Mesodermal cell (in vitro differentiated cells): ENCODE measurements around the gene COQ9.
"Not testable (repeated sequence)": the region's sequence is repeated elsewhere in the genome, so short reads cannot be mapped to it uniquely, and the experiment has no call there.

Experiments
- H3K27ac ChIP-seq: 2 replicates; pipeline ENCODE4 v1.7.0; 2013; ENCODE audit warnings: mild to moderate bottlenecking, low read depth, low read length, moderate library complexity; ENCODE audit not compliant: severe bottlenecking
- H3K36me3 ChIP-seq: 2 replicates; pipeline ENCODE4 v1.7.1; 2013; ENCODE audit warnings: mild to moderate bottlenecking, low read length, moderate library complexity; ENCODE audit not compliant: control insufficient read depth, insufficient read depth
- H3K4me1 ChIP-seq: one replicate; pipeline ENCODE4 v1.7.1; 2013; ENCODE audit warnings: mild to moderate bottlenecking, low read length; ENCODE audit not compliant: insufficient read depth, control insufficient read depth, poor library complexity, severe bottlenecking
- H3K4me3 ChIP-seq: 2 replicates; pipeline ENCODE4 v1.7.0; 2013; ENCODE audit warnings: low read length, control low read depth, mild to moderate bottlenecking; ENCODE audit not compliant: insufficient read depth, poor library complexity, severe bottlenecking; ENCODE audit errors: extremely low read depth
- H3K9me3 ChIP-seq: 2 replicates; pipeline ENCODE4 v1.7.1; 2013; ENCODE audit warnings: mild to moderate bottlenecking, low read length, moderate library complexity; ENCODE audit not compliant: control insufficient read depth
- WGBS, 2 experiments: methylation state at CpG; one replicate each; pipeline ENCODE4 v1.1.5; 2013; ENCODE audit warnings: missing lambda C conversion rate in 2 of 2; ENCODE audit not compliant: insufficient coverage in 2 of 2; 5-methylcytosine and 5-hydroxymethylcytosine counted together

COQ9 gene

GRCh38 chr16:57485916-57486857 is 38.9 kb downstream of the COQ9 start, which contains the start of gene DOK4:
Gene DOK4, minus strand, starts transcription at chr16:57486493. Its CDS starts 6,986 bp downstream, at chr16:57479507.
- Histone ChIP-seq H3K9me3 (peaks cover 7% of the 10 kb centered on the region), H3K4me3 (peak within 1 kb of the TSS; percentile 88), H3K36me3 (peaks cover 42% of the 10 kb centered on the region), H3K27ac (peak within 1 kb of the TSS; percentile 68), H3K4me1 (peaks cover 34% of the 10 kb centered on the region)
- WGBS, 2 experiments: 2 to 3% methylated on average over 28 to 48 of the region's 73 CpGs

- Histone ChIP-seq H3K4me3 (peak overlapping the region; percentile 88), H3K27ac (peak overlapping the region; percentile 50), H3K4me1 (peaks cover 30% of the 10 kb centered on the region), H3K36me3 (peaks cover 33% of the 10 kb centered on the region), H3K9me3 (peaks cover 7% of the 10 kb centered on the region)
- 56 to 85% methylated on average over 6 of the region's 8 CpGs for WGBS, 2 experiments
Measured at GRCh38 chr16:57486858-57487834, 39.9 kb downstream of the COQ9 start.

GRCh38 chr16:57489229-57489628 is 42.0 kb downstream of the COQ9 start:
- WGBS, 2 experiments: 90 to 100% methylated on average over 2 to 3 of the region's 5 CpGs
- Histone ChIP-seq H3K9me3 (peaks cover 7% of the 10 kb centered on the region), H3K4me1 (peaks cover 21% of the 10 kb centered on the region), H3K4me3 (no peak overlapping the region), H3K36me3 (peaks cover 13% of the 10 kb centered on the region), H3K27ac (no peak overlapping the region)

- no peak overlapping the region for H3K4me3 ChIP-seq
- H3K9me3 ChIP-seq: peaks cover 7% of the 10 kb centered on the region
- H3K27ac ChIP-seq: no peak overlapping the region
- WGBS, 2 experiments: 89 to 100% methylated on average over 3 to 4 of the region's 4 CpGs
- H3K36me3 ChIP-seq: no peaks in the 10 kb centered on the region
- H3K4me1 ChIP-seq: no peaks in the 10 kb centered on the region
Measured at GRCh38 chr16:57493767-57494166, 46.5 kb downstream of the COQ9 start.

GRCh38 chr16:57497121-57497520 is 49.8 kb downstream of the COQ9 start:
- Histone ChIP-seq H3K27ac (no peak overlapping the region), H3K9me3 (no peaks in the 10 kb centered on the region), H3K4me3 (no peak overlapping the region), H3K4me1 (peaks cover 16% of the 10 kb centered on the region), H3K36me3 (no peaks in the 10 kb centered on the region)
- 89 to 91% methylated on average over 11 to 12 of the region's 13 CpGs for WGBS, 2 experiments

- Histone ChIP-seq H3K9me3 (no peaks in the 10 kb centered on the region), H3K27ac (no peak overlapping the region), H3K4me1 (peaks cover 25% of the 10 kb centered on the region), H3K4me3 (no peak overlapping the region), H3K36me3 (no peaks in the 10 kb centered on the region)
- 100% methylated on average over 1 to 2 of the region's 4 CpGs for WGBS, 2 experiments
Measured at GRCh38 chr16:57498031-57498430, 50.8 kb downstream of the COQ9 start.

GRCh38 chr16:57499941-57500340 is 52.7 kb downstream of the COQ9 start:
- peaks cover 28% of the 10 kb centered on the region for H3K4me1 ChIP-seq
- H3K9me3 ChIP-seq, H3K36me3 ChIP-seq, H3K4me3 ChIP-seq: not testable (repeated sequence)
- peak overlapping the region; percentile 84 for H3K27ac ChIP-seq
- WGBS, 2 experiments: 86 to 90% methylated on average over 8 to 11 of the region's 11 CpGs

- no peaks in the 10 kb centered on the region for H3K36me3 ChIP-seq
- peak overlapping the region; percentile 84 for H3K27ac ChIP-seq
- H3K9me3 ChIP-seq: no peaks in the 10 kb centered on the region
- H3K4me1 ChIP-seq: peaks cover 28% of the 10 kb centered on the region
- WGBS, 2 experiments: 47 to 84% methylated on average over 4 to 5 of the region's 9 CpGs
- H3K4me3 ChIP-seq: no peak overlapping the region
Measured at GRCh38 chr16:57500578-57501111, 53.4 kb downstream of the COQ9 start.

GRCh38 chr16:57501492-57501891 is 54.2 kb downstream of the COQ9 start:
- peaks cover 28% of the 10 kb centered on the region for H3K4me1 ChIP-seq
- no peaks in the 10 kb centered on the region for H3K36me3 ChIP-seq
- 84 to 87% methylated on average over 5 to 6 of the region's 7 CpGs for WGBS, 2 experiments
- no peak overlapping the region for H3K4me3 ChIP-seq
- H3K27ac ChIP-seq: peak overlapping the region; percentile 84
- H3K9me3 ChIP-seq: no peaks in the 10 kb centered on the region

- Histone ChIP-seq H3K27ac (no peak overlapping the region), H3K4me3 (no peak overlapping the region), H3K36me3 (no peaks in the 10 kb centered on the region), H3K4me1 (peaks cover 30% of the 10 kb centered on the region), H3K9me3 (no peaks in the 10 kb centered on the region)
- 90 to 94% methylated on average over 9 to 12 of the region's 12 CpGs for WGBS, 2 experiments
Measured at GRCh38 chr16:57502048-57502775, 54.9 kb downstream of the COQ9 start.
